GM12878 (cell line): ENCODE measurements around the gene PRKG1. TPM values are rescaled to one million over a fixed set of nuclear protein-coding genes. Genes with fewer than 3 reads are reported as not detected.
"Not testable (repeated sequence)": the region's sequence is repeated elsewhere in the genome, so short reads cannot be mapped to it uniquely, and the experiment has no call there.

ENCODE experiments used
- ATAC-seq: fragments of 200-7000 bp; cut with Tn5 transposase; 3 replicates; pipeline ENCODE4 v1.9.1; 2020; ENCODE audit warnings: mild to moderate bottlenecking, moderate library complexity
- BruUV-seq: library from RNA; stranded (reverse); fragments of 400-500 nt; replicated peaks from 2 replicates; lab custom pipeline; 2021; lab: Mats Ljungman, UMichigan
- CTCF ChIA-PET: fragments of 300-600 bp; sonication (Branson Sonifier 250); formaldehyde crosslinking; extraction: SDS; loops from one replicate; lab custom pipeline; 2021; ENCODE audit warnings: inconsistent platforms; lab: Yijun Ruan, JAX
- POLR2A ChIA-PET: fragments of 350-600 bp; formaldehyde crosslinking; extraction: SDS; loops from one replicate; lab custom pipeline; 2021; ENCODE audit warnings: inconsistent platforms; lab: Charles Lee
- RAD21 ChIA-PET: fragments of 300-600 bp; sonication (Branson Sonifier 250); formaldehyde crosslinking; loops from one replicate; lab custom pipeline; 2023; ENCODE audit warnings: antibody characterized with exemption; ENCODE audit not compliant: unreplicated experiment; lab: Charles Lee
- SMC1A ChIA-PET: fragments of 300-600 bp; sonication (Branson Sonifier 250); formaldehyde crosslinking; loops from one replicate; lab custom pipeline; 2023; ENCODE audit not compliant: unreplicated experiment, uncharacterized antibody; lab: Charles Lee
- DNase-seq: peaks from one replicate; pipeline ENCODE4 v3.0.0-alpha.2; 2011; ENCODE audit warnings: low read depth, low spot score
- FAIRE-seq: peaks from 3 replicates; lab custom pipeline; 2011; peaks lifted over from hg19 to GRCh38; lab: Jason Lieb, UNC
- H2AFZ ChIP-seq: 2 replicates; pipeline ENCODE4 v1.6.0; 2011; ENCODE audit warnings: low read depth, low read length, control low read depth; ENCODE audit not compliant: control insufficient read depth
- H3K27ac ChIP-seq: 2 replicates; pipeline ENCODE4 v1.5.1; 2011; ENCODE audit warnings: control low read depth; ENCODE audit not compliant: control insufficient read depth, insufficient read depth
- H3K27me3 ChIP-seq, 2 experiments: replicated peaks in 1 of 2; 2 replicates each; pipeline versions ENCODE4 v1.6.0 to v1.6.1; 2011; ENCODE audit warnings: low read length in 1 of 2; ENCODE audit not compliant: control insufficient read depth in 2 of 2, insufficient read depth in 2 of 2
- H3K36me3 ChIP-seq, 2 experiments: 2 replicates each; pipeline ENCODE4 v1.5.1; 2011; ENCODE audit warnings: low read length in 1 of 2; ENCODE audit not compliant: control insufficient read depth in 2 of 2, insufficient read depth in 2 of 2
- H3K4me1 ChIP-seq: 2 replicates; pipeline ENCODE4 v1.6.1; 2011; ENCODE audit warnings: mild to moderate bottlenecking, low read length, moderate library complexity, mixed read lengths; ENCODE audit not compliant: control insufficient read depth, insufficient read depth
- H3K4me2 ChIP-seq: 2 replicates; pipeline ENCODE4 v1.6.0; 2011; ENCODE audit warnings: control low read depth; ENCODE audit not compliant: control insufficient read depth, insufficient read depth
- H3K4me3 ChIP-seq: fragments of 200-600 bp; sonication (generic); 2 replicates; pipeline ENCODE4 v1.5.1; 2016
- H3K79me2 ChIP-seq: 2 replicates; pipeline ENCODE4 v1.6.0; 2011; ENCODE audit warnings: low read length; ENCODE audit not compliant: control insufficient read depth, insufficient read depth
- H3K9ac ChIP-seq: 2 replicates; pipeline ENCODE4 v1.8.0; 2011; ENCODE audit warnings: low read length, control low read depth, mixed read lengths; ENCODE audit not compliant: control insufficient read depth, insufficient read depth
- H3K9me3 ChIP-seq: replicated peaks from 3 replicates; pipeline ENCODE4 v1.5.1; 2011; ENCODE audit warnings: mild to moderate bottlenecking, low read length; ENCODE audit not compliant: control insufficient read depth, insufficient read depth
- H4K20me1 ChIP-seq: 2 replicates; pipeline ENCODE4 v1.6.0; 2011; ENCODE audit not compliant: control insufficient read depth, insufficient read depth
- CBFB ChIP-seq: IDR thresholded peaks from 2 replicates; pipeline ENCODE4 v1.6.1; 2016; ENCODE audit warnings: antibody characterized with exemption, low read depth
- CEBPZ ChIP-seq: fragments of 150-350 bp; IDR thresholded peaks from 2 replicates; pipeline ENCODE4 v1.6.1; 2016; ENCODE audit warnings: low read depth, low read length
- HCFC1 ChIP-seq: fragments of 150-350 bp; IDR thresholded peaks from 2 replicates; pipeline ENCODE4 v1.6.1; 2014; ENCODE audit warnings: low read length
- JUND ChIP-seq: IDR thresholded peaks from 2 replicates; pipeline ENCODE4 v1.6.1; 2012; ENCODE audit warnings: low read depth, mild to moderate bottlenecking, low read length, improper control_type of control experiment, moderate library complexity
- WGBS: methylation state at CpG from one replicate; pipeline ENCODE4 v1.1.6; 2016; ENCODE audit warnings: low lambda C conversion rate; ENCODE audit not compliant: insufficient replicate concordance, insufficient coverage; ENCODE audit errors: missing lambda C conversion rate; 5-methylcytosine and 5-hydroxymethylcytosine counted together
- in situ Hi-C: fragments of 300-500 bp; cut with MboI; formaldehyde crosslinking; loops from 9 replicates; pipeline ENCODE4 v1.14.3; 2018; ENCODE audit warnings: mixed read lengths
- intact Hi-C: fragments of 100-400 bp; cut with micrococcal nuclease; formaldehyde crosslinking; loops from one replicate; pipeline ENCODE4 v1.14.2; 2022; ENCODE audit not compliant: unreplicated experiment
- polyA plus RNA-seq, 11 experiments: library from polyadenylated mRNA; depleted of rRNA in 4 of 11; unstranded in 6 of 11; stranded (reverse) in 5 of 11; fragments of >200 nt; fragmentation: Nextera tagmentation in 4 of 11; fragmentation: Illumina TruSeq in 1 of 11; extraction: Ambion mirVana in 4 of 11; extraction: Trizol in 1 of 11; gene quantifications; 1 replicate in 1 of 11; 2 replicates in 10 of 11; pipeline versions ENCODE4 v1.2.1 to v1.2.3, GENCODE V29; 2011 to 2016; ENCODE audit warnings: inconsistent platforms in 2 of 11, missing spikeins in 2 of 11, low read depth in 1 of 11
- total RNA-seq, 4 experiments: library from RNA; depleted of rRNA in 3 of 4; stranded (reverse); fragments of >200 nt in 3 of 4; fragmentation: Illumina TruSeq in 1 of 4; extraction: Trizol in 1 of 4; gene quantifications; 2 replicates each; pipeline versions ENCODE4 v1.2.1 to v1.2.3, GENCODE V29; 2013 to 2021

The PRKG1 gene
- total and polyA plus RNA-seq, 10 of the 15 experiments (the other 5 are each of a cell fraction or from before 2014, with no cell fraction given), result 0.04 to 0.05 TPM; not detected in 8

- H3K27me3 ChIP-seq, result no peaks in the 10 kb centered on the region
- no peak overlapping the region for H3K27ac ChIP-seq
- no peak for DNase-seq
- no peaks in the 10 kb centered on the region for H3K4me1 ChIP-seq
- SMC1A ChIA-PET, result no interaction called here
- in situ Hi-C loops, result no loop called here
- no peak for TF ChIP-seq HCFC1
- TF ChIP-seq CEBPZ, result no peak
- TF ChIP-seq CBFB, result no peak
- TF ChIP-seq JUND, result no peak
- no peaks in the 10 kb centered on the region for H4K20me1 ChIP-seq
- H3K9me3 ChIP-seq, result no peaks in the 10 kb centered on the region
- BruUV-seq, result no TSS peak
- FAIRE-seq, result no peak
- H3K79me2 ChIP-seq, result no peaks in the 10 kb centered on the region
- RAD21 ChIA-PET, result no interaction called here
- WGBS, result 2% methylated on average over 2 of the region's 2 CpGs
- intact Hi-C loops, result no loop called here
- CTCF ChIA-PET, result no interaction called here
- no peak for ATAC-seq
- POLR2A ChIA-PET, result no interaction called here
- H3K4me2 ChIP-seq, result no peak overlapping the region
- H2AFZ ChIP-seq, result no peak overlapping the region
- H3K9ac ChIP-seq, result no peak overlapping the region
- no peaks in the 10 kb centered on the region for H3K36me3 ChIP-seq
- H3K4me3 ChIP-seq, result no peak overlapping the region
These were observed 1171.3 kb downstream of the PRKG1 start for GRCh38 chr10:52245547-52245946.

GRCh38 chr10:52247929-52248328 is 1173.6 kb downstream of the PRKG1 start:
- H2AFZ ChIP-seq, RAD21 ChIA-PET, in situ Hi-C loops, H4K20me1 ChIP-seq, CTCF ChIA-PET, SMC1A ChIA-PET, H3K4me1 ChIP-seq, FAIRE-seq, intact Hi-C loops, BruUV-seq, H3K36me3 ChIP-seq, H3K27me3 ChIP-seq, H3K4me2 ChIP-seq, H3K9me3 ChIP-seq, H3K27ac ChIP-seq, H3K9ac ChIP-seq, H3K4me3 ChIP-seq, DNase-seq, H3K79me2 ChIP-seq, ATAC-seq, POLR2A ChIA-PET: not testable (repeated sequence)
- WGBS, result 47% methylated on average over 7 of the region's 7 CpGs
